Measurements from ENCODE around the gene CREB3L1.
A peak's percentile ranks its signal among the peaks of the same experiment; 100 is the strongest.

CREB3L1 gene

DNA sequence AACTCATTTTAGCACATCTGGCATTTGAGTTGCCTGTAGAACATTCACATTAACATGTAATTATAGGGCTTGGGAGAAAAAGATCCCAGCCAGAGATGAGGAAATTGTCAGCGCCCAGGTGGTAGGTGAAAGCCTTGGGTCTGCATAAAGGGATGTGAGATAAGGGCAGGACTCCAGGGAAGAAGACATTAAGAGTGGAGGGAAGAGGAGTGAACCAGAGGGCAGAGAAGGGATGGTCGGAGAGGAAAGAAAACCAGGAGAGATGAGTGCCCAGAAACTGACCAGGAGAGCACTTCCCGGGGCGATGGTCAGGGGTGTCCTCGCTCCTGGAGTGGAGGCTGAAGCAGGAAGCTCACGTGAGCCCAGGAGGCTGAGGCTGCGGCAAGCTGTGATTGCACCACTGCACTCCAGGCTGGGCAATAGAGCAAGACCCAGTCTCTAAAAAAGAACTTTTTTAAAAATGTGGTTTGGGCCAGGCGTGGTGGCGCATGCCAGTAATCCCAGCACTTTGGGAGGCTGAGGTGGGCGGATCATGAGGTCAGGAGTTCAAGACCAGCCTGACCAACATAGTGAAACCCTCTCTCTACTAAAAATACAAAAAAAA is 49.5 kb downstream of the CREB3L1 start:
- peak; percentile 14 for DNase-seq (ENCODE audit: low read depth, low spot score)

DNA sequence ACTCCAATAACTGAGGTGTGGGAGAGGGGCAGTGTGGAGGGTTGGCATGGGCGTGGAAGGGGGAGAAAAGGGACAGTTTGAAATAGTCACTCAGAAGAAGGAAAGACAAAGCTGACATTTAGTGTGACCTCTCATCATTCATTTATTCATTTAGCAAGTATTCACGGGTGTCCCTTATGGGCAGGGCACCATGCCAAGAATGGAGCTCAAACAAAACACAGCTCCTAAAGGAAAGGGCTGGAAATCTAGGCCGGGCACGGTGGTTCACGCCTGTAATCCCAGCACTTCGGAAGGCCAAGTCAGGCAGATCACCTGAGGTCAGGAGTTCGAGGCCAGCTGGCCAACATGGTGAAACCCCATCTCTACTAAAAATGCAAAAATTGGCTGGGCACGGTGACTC is 50.4 kb downstream of the CREB3L1 start:
- DNase-seq (ENCODE audit: low read depth, low spot score) = no peak

DNA sequence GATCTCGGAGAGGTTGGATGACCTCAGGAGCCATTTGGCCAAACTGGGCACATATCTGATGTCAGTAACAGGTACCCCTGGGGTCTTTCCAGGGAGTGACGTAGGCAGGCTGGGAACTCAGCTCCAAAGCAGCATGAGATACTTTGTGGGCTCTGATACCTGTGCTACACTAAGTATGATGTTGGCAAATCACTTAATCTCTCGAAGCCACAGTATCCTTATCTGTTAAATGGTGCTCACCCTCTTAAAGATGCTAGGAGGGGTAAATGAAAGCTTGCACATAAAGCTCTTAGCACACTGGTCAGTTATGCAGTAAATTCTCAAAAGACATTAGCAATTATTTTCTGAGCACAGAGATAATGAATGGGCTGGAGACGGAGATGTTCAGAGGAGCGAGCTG is 52.7 kb downstream of the CREB3L1 start:
- no peak for DNase-seq (ENCODE audit: low read depth, low spot score)

- DNase-seq (ENCODE audit: low read depth, low spot score) = peak; percentile 29
Measured at GRCh38 chr11:46330563-46331281, 53.3 kb downstream of the CREB3L1 start.

GRCh38 chr11:46331282-46331984 is 54.0 kb downstream of the CREB3L1 start:
- DNase-seq (ENCODE audit: low read depth, low spot score) = no peak

DNA sequence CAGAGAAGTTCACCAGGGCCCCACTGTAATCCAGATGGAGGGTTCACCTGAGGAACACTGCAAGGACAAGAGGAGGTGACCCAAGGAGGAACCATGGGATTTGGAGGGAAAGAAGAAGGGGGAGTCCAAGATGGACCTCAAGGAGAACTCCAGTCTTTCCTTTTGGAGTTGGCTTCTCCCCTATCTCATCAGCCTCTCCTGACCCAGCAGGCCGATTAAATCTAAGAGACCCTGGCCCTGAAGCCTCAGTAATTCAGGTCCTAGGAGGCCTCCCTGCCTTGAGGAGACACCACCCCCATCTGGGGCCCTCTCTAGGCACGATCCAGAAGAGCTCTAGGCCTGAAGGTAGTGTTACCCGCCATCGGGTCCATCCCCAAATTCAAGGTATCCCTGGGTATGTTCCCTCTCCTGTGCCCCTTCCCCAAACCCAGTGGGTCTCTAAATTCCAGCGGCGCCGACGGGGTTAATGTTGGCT is 54.7 kb downstream of the CREB3L1 start:
- DNase-seq (ENCODE audit: low read depth, low spot score) = no peak

GRCh38 chr11:46332568-46333393 is 55.3 kb downstream of the CREB3L1 start:
- peak; percentile 46 for DNase-seq (ENCODE audit: low read depth, low spot score)

GRCh38 chr11:46333394-46333947 is 56.0 kb downstream of the CREB3L1 start:
- DNase-seq (ENCODE audit: low read depth, low spot score) = peak; percentile 32

DNA sequence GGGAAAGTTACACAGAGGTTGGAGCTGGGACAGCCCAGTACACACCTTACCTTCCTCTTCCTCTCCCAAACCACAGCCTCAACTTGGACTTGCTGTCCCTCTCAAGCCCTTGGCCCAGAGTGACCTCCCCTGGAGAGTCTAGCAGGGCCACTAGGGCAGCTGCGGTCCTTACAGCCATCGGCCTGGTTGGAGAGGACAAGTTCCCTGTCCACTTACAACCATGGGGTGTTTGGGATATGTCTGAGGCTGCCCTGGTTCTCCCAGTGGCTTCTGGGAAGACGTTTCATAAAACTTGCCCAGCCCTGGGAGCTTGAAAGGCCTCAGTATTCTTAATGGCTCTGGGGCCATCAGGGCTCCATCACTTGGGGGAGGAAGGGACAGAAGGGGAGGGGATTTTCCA is 56.7 kb downstream of the CREB3L1 start:
- DNase-seq (ENCODE audit: low read depth, low spot score) = no peak

DNA sequence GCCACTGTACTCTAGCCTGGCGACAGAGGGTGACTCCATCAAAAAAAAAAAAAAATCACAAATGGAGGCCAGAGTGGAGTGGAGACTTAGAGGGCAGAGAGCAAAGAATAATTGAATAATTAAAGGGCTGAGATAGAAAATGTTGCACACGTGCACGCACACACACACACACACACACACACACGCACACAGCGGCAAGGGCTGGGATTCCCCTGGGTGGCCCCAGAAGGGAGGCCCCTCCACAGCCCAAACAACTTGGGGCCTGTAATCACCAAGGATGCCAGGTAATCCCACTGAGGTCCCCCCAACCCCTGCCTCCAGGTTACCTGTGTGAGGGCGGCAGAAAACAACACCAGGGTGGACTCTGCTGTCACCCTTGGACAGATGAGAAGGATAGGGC is 57.8 kb downstream of the CREB3L1 start:
- no peak for DNase-seq (ENCODE audit: low read depth, low spot score)

- DNase-seq (ENCODE audit: low read depth, low spot score) = peak; percentile 14
Measured at GRCh38 chr11:46335890-46336562, 58.6 kb downstream of the CREB3L1 start.

DNA sequence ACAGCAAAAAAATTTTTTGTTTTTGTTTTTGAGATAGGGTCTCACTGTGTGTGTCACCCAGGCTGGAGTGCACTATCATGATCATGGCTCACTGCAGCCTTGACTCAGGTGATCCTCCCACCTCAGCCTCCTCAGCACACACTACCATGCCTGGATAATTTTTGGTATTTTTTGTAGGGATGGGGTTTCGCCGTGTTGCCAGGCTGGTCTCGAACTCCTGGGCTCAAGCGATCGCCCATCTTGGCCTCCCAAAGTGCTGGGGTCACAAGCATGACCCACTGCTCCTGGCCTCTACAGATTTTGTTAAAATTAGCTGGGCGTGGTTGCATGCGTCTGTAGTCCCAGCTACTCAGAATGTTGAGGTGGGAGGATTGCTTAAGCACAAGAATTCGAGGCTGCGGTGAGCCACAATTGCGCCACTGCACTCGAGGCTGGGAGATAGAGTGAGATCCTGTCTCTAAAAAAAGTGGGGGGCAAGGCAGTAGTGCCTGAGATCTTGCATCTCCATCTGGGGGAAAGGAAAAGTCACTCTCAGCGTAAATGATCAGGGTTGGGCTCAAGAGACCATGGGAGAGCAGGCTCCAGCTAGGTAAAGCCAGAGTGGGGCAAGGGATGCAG is 59.2 kb downstream of the CREB3L1 start:
- no peak for DNase-seq (ENCODE audit: low read depth, low spot score)

DNA sequence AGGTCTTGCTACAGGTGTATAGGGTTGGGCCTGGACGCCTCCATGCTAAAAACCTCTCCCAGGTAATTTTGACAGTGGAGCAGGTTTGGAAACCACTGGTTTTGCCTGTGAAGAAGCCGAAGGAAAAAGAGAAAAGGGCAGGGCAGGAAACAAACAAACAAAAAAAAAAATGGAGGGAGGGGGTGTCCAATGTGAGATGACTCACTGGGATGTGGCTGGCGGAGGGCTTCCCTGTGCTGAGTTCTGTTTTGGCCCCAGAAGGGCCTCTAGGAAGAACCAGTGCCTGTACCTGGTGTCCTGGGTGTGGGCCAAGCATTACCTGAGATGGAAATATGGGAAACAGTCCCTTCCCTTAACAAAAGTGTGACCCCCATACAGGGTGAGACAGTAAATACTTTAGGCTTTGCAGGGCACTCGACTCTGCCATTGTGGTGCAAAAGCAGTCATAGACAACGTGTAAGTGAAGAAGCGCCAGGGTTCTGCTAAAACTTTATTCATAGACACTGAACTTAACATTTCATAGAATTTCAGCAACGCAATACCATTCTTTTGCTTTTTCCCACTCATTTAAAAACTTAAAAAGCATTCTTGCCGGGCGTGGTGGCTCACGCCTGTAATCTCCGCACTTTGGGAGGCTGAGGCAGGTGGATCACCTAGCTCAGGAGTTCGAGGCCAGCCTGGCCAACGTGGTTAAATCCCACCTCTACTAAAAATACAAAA is 60.3 kb downstream of the CREB3L1 start:
- DNase-seq (ENCODE audit: low read depth, low spot score) = no peak

DNA sequence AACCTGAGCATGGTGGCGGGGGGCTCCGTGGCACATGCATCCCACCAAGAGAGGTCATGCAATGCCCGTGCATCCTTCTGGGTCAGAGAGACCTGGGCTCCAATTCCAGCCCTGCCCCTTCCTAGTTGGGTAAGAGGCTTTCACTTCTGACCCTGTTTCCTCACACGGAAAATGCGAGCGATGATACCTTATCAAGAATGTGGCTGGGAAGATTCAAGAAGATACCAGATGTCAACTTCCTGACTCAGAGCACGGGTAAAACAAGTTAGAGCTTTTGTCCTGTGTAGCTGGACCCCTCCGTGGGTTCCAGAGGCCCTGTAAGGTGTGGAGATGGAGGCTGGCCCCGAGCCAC is 61.1 kb downstream of the CREB3L1 start:
- no peak for DNase-seq (ENCODE audit: low read depth, low spot score)

DNA sequence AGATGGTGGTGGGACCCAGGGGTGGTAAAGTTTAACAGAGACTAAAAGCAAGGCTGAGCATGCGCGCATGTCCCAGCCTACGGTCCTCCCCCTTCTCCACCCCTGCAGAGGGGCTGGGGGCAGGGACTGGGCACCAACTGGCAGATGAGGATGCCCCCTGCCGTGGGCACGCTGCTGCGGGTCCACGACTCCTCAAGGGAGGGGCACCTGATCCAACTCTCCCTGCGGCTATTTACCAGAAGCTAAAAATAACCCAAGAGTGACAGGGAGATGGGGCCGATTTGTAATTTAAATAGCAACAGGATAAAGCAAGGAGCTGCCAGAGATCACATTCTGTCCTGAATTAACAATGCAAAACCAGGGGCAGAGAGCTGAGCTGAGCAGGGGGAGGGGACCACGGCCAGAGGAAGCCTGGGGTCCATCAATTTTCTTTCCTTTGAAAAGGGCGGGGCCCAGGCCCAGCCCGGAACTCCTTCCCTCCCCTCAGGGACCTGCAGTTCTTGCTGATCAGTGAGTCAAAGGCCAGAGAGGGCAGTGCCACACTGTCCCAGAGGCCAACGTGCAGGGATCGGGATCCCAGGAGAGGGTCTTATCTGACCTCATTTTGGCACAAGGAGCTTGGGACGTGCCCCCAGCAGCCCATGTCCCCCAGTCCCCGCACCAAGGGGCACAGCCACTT is 61.7 kb downstream of the CREB3L1 start:
- DNase-seq (ENCODE audit: low read depth, low spot score) = peak; percentile 95

- DNase-seq (ENCODE audit: low read depth, low spot score) = peak; percentile 25
Measured at GRCh38 chr11:46339816-46340215, 62.4 kb downstream of the CREB3L1 start.

DNA sequence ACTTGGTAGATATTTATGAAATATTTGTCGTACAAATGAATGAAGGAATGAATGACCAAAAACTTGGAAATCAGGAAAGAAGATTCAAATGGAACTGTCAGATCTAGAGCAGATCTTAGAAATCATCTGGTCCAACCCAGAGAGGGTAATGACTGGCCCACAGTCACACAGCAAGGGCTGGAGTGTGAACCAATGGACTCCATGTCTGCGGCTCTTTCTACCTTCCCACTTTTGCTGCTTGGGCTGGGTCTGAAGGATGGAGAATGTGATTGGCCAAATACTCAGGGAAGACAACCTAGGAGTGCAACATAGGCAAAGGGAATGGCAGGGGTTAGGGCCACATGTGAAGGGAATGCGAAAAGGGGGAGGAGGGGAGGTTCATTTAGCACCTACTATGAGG is 64.0 kb downstream of the CREB3L1 start:
- DNase-seq (ENCODE audit: low read depth, low spot score) = no peak

DNA sequence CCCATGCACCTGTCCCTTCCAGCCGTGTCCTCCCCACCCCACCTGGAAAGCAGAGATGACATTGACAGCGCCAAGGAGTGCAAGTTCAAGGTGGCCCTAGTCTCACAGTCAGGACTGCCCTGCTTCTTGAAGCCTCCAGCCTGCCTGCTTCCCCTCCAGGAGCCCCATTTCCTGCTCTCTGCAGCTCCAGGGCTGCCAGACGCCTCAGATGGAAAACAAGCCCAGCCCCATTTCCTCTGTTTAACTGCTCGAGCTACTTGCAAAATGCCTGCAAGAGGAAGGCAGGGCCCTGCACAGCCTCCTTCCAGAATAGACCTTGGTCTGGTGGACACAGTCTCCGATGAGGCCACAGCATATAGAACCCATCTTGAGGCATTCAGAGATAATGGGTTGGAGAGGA is 64.8 kb downstream of the CREB3L1 start:
- no peak for DNase-seq (ENCODE audit: low read depth, low spot score)

GRCh38 chr11:46343520-46343919 is 66.1 kb downstream of the CREB3L1 start:
- no peak for DNase-seq (ENCODE audit: low read depth, low spot score)
